Heart left ventricle (tissue), 16 donors: ENCODE results near the gene IER5L. TPM values are rescaled to one million over a fixed set of nuclear protein-coding genes. Genes with fewer than 3 reads are reported as not detected.

Experiments used
- ATAC-seq, 4 donors: fragments of 200-7000 bp; cut with Tn5 transposase; one replicate each; pipeline ENCODE4 v1.9.1; 2020 to 2022; ENCODE audit warnings: moderate library complexity in 4 of 4, mild to moderate bottlenecking in 3 of 4, moderate number of reproducible peaks in 1 of 4
- DNase-seq, 5 donors: peaks; one replicate each; pipeline ENCODE4 v3.0.0-alpha.2; 2020
- H3K27ac ChIP-seq, 12 donors: fragments of 200-600 bp; sonication (generic) in 4 of 12; one replicate each; pipeline versions ENCODE4 v1.5.0 to v1.8.0; 2016 to 2022; ENCODE audit warnings: mild to moderate bottlenecking in 2 of 12
- H3K27me3 ChIP-seq, 9 donors: fragments of 200-600 bp; sonication (generic) in 2 of 9; one replicate each; pipeline versions ENCODE4 v1.5.1 to v1.8.0; 2016 to 2022; ENCODE audit warnings: mild to moderate bottlenecking in 3 of 9
- H3K36me3 ChIP-seq, 9 donors: fragments of 200-600 bp; sonication (generic) in 2 of 9; one replicate each; pipeline versions ENCODE4 v1.5.0 to v1.8.0; 2018 to 2022; ENCODE audit warnings: mild to moderate bottlenecking in 2 of 9
- H3K4me1 ChIP-seq, 12 donors: fragments of 200-600 bp; sonication (generic) in 4 of 12; one replicate each; pipeline versions ENCODE4 v1.5.0 to v1.8.0; 2016 to 2022; ENCODE audit warnings: mild to moderate bottlenecking in 3 of 12
- H3K4me3 ChIP-seq, 12 donors: fragments of 200-600 bp; sonication (generic) in 4 of 12; one replicate each; pipeline versions ENCODE4 v1.5.0 to v1.8.0; 2017 to 2022; ENCODE audit warnings: mild to moderate bottlenecking in 9 of 12, moderate library complexity in 4 of 12
- H3K9me3 ChIP-seq, 12 donors: fragments of 200-600 bp; sonication (generic) in 4 of 12; one replicate each; pipeline versions ENCODE4 v1.5.0 to v1.8.0; 2016 to 2022; ENCODE audit warnings: mild to moderate bottlenecking in 1 of 12
- CTCF ChIP-seq, 12 donors: fragments of 200-600 bp; sonication (generic) in 4 of 12; IDR thresholded peaks; one replicate each; pipeline versions ENCODE4 v1.5.0 to v1.8.0; 2018 to 2022; ENCODE audit warnings: antibody characterized with exemption in 12 of 12, mild to moderate bottlenecking in 5 of 12
- POLR2A ChIP-seq, 2 donors: fragments of 450-650 bp; IDR thresholded peaks; one replicate each; pipeline ENCODE4 v1.6.1; 2017; ENCODE audit warnings: antibody characterized with exemption in 2 of 2, mild to moderate bottlenecking in 2 of 2, moderate library complexity in 2 of 2
- WGBS, 4 donors: extraction: QIAGEN DNeasy Blood & Tissue Kit in 2 of 4; methylation state at CpG; one replicate each; pipeline versions ENCODE4 v1.1.5 to v1.1.7; 2013 to 2018; 5-methylcytosine and 5-hydroxymethylcytosine counted together
- intact Hi-C, 10 donors: fragments of 100-400 bp; cut with DNase I; formaldehyde crosslinking; loops; one replicate each; pipeline versions ENCODE4 v1.11.1 to v1.14.2; 2022
- polyA plus RNA-seq, 2 donors: library from polyadenylated mRNA; stranded (reverse); fragments of 200-250 nt; gene quantifications; one replicate each; pipeline ENCODE4 v1.2.3, GENCODE V29; 2013
- total RNA-seq, 9 donors: library from RNA; depleted of rRNA in 2 of 9; stranded (reverse); fragments of >200 nt in 2 of 9; fragmentation: NEBNext Ultra II Directional in 3 of 9; extraction: Animal tissue kit (Norgen Biotek cat#: 25700) in 3 of 9; gene quantifications; one replicate each; pipeline versions ENCODE4 v1.1.0 to v1.2.4, GENCODE V29; 2016 to 2023
- donor health status: ischemic (EF 13 %, LVEDD 7.1; RV severe dilation, severe dysfunction).
- donor health status: healthy with polysubstance abuse.
- donor health status: DM: no; HTN: yes; CAD: no.
- donor health status: DM: no; HTN: no; CAD: no.
- donor health status: ischemic (EF 25% LVEDD 6.9; RV normal size, moderate dysfunction).
- donor health status: ischemic (EF 25% LVEDD 5.7; RV mildly dilated, moderate dysfunction).
- donor health status: healthy.
- donor health status: DM: yes; HTN: yes; CAD: no.
- donor health status: ischemic (EF 35%, LVEDD 5.7; RV mildly dilated, moderate dysfunction).
- donor health status: nonischemic (EF 11% LVEDD 7.7; RV severe dilation, severe dysfunction).
- donor health status: DM: yes; HTN: yes; CAD: no.
- donor health status: PGD.
- donor health status: ischemic (EF 29% LVEDD 5.4; RV normal size, mild dysfunction).
- donor health status: nonischemic (EF 23%, LVEDD 6.1; RV moderate dilation, normal function).

IER5L gene
- total and polyA plus RNA-seq, 11 donors = 2.8 to 18.4 (median 5.5) TPM

GRCh38 chr9:129174102-129174723 is 3.8 kb downstream of the IER5L start:
- Histone ChIP-seq H3K27ac (peak overlapping the region; percentile 81 to 100 (median 99)), H3K4me1 (peaks cover 3 to 46% (median 27%) of the 10 kb centered on the region in 12 donors), H3K9me3 (no peaks in the 10 kb centered on the region), H3K4me3 (peak overlapping the region; percentile 43 to 99 (median 94)), H3K36me3 (no peaks in the 10 kb centered on the region), H3K27me3 (no peaks in the 10 kb centered on the region)
- intact Hi-C loops = loop anchor here (1.0 to 10.0 kb wide), 16 partner anchors 31 to 441 kb away; no protein-coding TSS in a partner anchor
- 0 to 1% (median 1%) methylated on average over 22 to 55 of the region's 55 CpGs for WGBS, 4 donors
- DNase-seq (peak; percentile 91 to 95 (median 92)), ATAC-seq (peak; percentile 13 to 60 (median 54))
- TF ChIP-seq POLR2A (IDR thresholded peaks at IDR 0.05) (peak in 1 of 2 donors; percentile 35), CTCF (IDR thresholded peaks at IDR 0.05) (peak; percentile 94 to 99 (median 97))

GRCh38 chr9:129173296-129174101 is 4.6 kb downstream of the IER5L start:
- intact Hi-C loops = loop anchor here (1.0 to 10.0 kb wide), 16 partner anchors 30 to 441 kb away; no protein-coding TSS in a partner anchor
- Histone ChIP-seq H3K4me3 (peak overlapping the region; percentile 43 to 99 (median 94)), H3K9me3 (no peaks in the 10 kb centered on the region), H3K4me1 (peaks cover 1 to 44% (median 25%) of the 10 kb centered on the region in 12 donors), H3K27me3 (no peaks in the 10 kb centered on the region), H3K27ac (peak overlapping the region; percentile 81 to 100 (median 99)), H3K36me3 (no peaks in the 10 kb centered on the region)
- no peak for DNase-seq
- TF ChIP-seq CTCF (IDR thresholded peaks at IDR 0.05) (no peak), POLR2A (IDR thresholded peaks at IDR 0.05) (no peak)
- no peak for ATAC-seq
- 24 to 29% (median 28%) methylated on average over 29 of the region's 29 CpGs for WGBS, 4 donors

GRCh38 chr9:129172816-129173215 is 5.2 kb downstream of the IER5L start:
- Histone ChIP-seq H3K4me3 (no peak overlapping the region), H3K27ac (peak overlapping the region in 8 of 12 donors; percentile 97 to 100 (median 99)), H3K36me3 (no peaks in the 10 kb centered on the region), H3K4me1 (peaks cover 0 to 47% (median 26%) of the 10 kb centered on the region in 12 donors), H3K9me3 (no peaks in the 10 kb centered on the region), H3K27me3 (no peaks in the 10 kb centered on the region)
- DNase-seq (peak in 1 of 5 donors; percentile 55), ATAC-seq (peak in 1 of 4 donors; percentile 5)
- TF ChIP-seq POLR2A (IDR thresholded peaks at IDR 0.05) (no peak), CTCF (IDR thresholded peaks at IDR 0.05) (no peak)
- WGBS, 4 donors = 37 to 50% (median 42%) methylated on average over 2 to 5 of the region's 5 CpGs
- intact Hi-C loops = loop anchor here in 8 of 10 donors (5.0 to 10.0 kb wide), 6 partner anchors 82 to 442 kb away; no protein-coding TSS in a partner anchor
